ENCODE measurements around the gene TOLLIP. TPM values are rescaled to one million over a fixed set of nuclear protein-coding genes. Genes with fewer than 3 reads are reported as not detected.

The TOLLIP gene
- total and polyA plus RNA-seq, 2 of the 4 experiments (the other 2 are of a cell fraction): 19.7 to 42.9 TPM

- H3K4me1 ChIP-seq (ENCODE audit: control insufficient read depth, insufficient read depth, low read length): no peaks in the 10 kb centered on the region
- POLR2A ChIA-PET (ENCODE audit: unreplicated experiment): no interaction called here
- H3K9me1 ChIP-seq (ENCODE audit: insufficient read depth, low read length): no peaks in the 10 kb centered on the region
- H3K18ac ChIP-seq (ENCODE audit: low read depth, low read length): no peak overlapping the region
- ATAC-seq (ENCODE audit: low read depth): no peak
- no peaks in the 10 kb centered on the region for H3K79me1 ChIP-seq (ENCODE audit: low read depth in 1 of 2, low read length in 2 of 2)
- no peak overlapping the region for H3K4me3 ChIP-seq (ENCODE audit: insufficient read depth, low read depth, low read length)
- no peak overlapping the region for H2BK15ac ChIP-seq (ENCODE audit: low read depth, low read length)
- no peak overlapping the region for H4K5ac ChIP-seq (ENCODE audit: low read depth, low read length)
- no peak overlapping the region for H3K14ac ChIP-seq (replicated peaks; ENCODE audit: low read depth, low read length)
- no peak overlapping the region for H2BK20ac ChIP-seq (ENCODE audit: low read depth, low read length)
- no peak overlapping the region for H2BK120ac ChIP-seq (ENCODE audit: low read depth, low read length)
- no peak for DNase-seq
- in situ Hi-C loops (cut with MboI; ENCODE audit: low sequenced_read_pairs): no loop called here
- no peak overlapping the region; the same call in 1 of the 2 replicates for H3K23ac ChIP-seq (ENCODE audit: low read depth, low read length)
- no peak overlapping the region for H3K56ac ChIP-seq (ENCODE audit: extremely low read depth, insufficient read depth, low read length)
- no peaks in the 10 kb centered on the region for H3K36me3 ChIP-seq (ENCODE audit: control insufficient read depth, insufficient read depth, low read length)
- no peak overlapping the region for H4K91ac ChIP-seq (ENCODE audit: insufficient read depth, low read depth, low read length)
- CTCF ChIA-PET: no interaction called here
- H3K9me3 ChIP-seq (ENCODE audit: control insufficient read depth, insufficient read depth, low read length): peaks cover 3% of the 10 kb centered on the region; the same call in 1 of the 2 replicates
- no peak overlapping the region for H2BK5ac ChIP-seq (ENCODE audit: low read depth, low read length, poor library complexity, severe bottlenecking)
- no peak for TF ChIP-seq NFE2L2 (IDR thresholded peaks at IDR 0.05; ENCODE audit: low read depth, low read length)
- TF ChIP-seq MAFK (IDR thresholded peaks at IDR 0.05; ENCODE audit: low read depth, low read length): no peak
- TF ChIP-seq RFX5 (IDR thresholded peaks at IDR 0.05; ENCODE audit: low read depth, low read length): no peak
- no peak for TF ChIP-seq MAZ (IDR thresholded peaks at IDR 0.05; ENCODE audit: borderline replicate concordance, low read depth, low read length)
- no peak for TF ChIP-seq RAD21 (IDR thresholded peaks at IDR 0.05; ENCODE audit: low read length)
- TF ChIP-seq RCOR1 (IDR thresholded peaks at IDR 0.05; ENCODE audit: insufficient replicate concordance, low read length): no peak
- TF ChIP-seq ELK1 (IDR thresholded peaks at IDR 0.05; ENCODE audit: borderline replicate concordance, low read depth, low read length): no peak
- TF ChIP-seq CEBPB (IDR thresholded peaks at IDR 0.05; ENCODE audit: low read depth, low read length): no peak
- no peak for TF ChIP-seq CTCF (conservative IDR thresholded peaks at IDR 0.05; ENCODE audit: low read depth, low read length)
- no peak for TF ChIP-seq USF2 (IDR thresholded peaks at IDR 0.05; ENCODE audit: low read depth, low read length)
- no peak for TF ChIP-seq SMC3 (IDR thresholded peaks at IDR 0.05; ENCODE audit: low read depth, low read length)
- TF ChIP-seq FOS (IDR thresholded peaks at IDR 0.05; ENCODE audit: low read depth, low read length): no peak
- no peak for TF ChIP-seq MXI1 (IDR thresholded peaks at IDR 0.05; ENCODE audit: borderline replicate concordance, low read depth, low read length)
- no peak for TF ChIP-seq BHLHE40 (IDR thresholded peaks at IDR 0.05; ENCODE audit: low read depth, low read length)
- no peak for TF ChIP-seq CHD1 (IDR thresholded peaks at IDR 0.05; ENCODE audit: low read depth, low read length)
- no peak for TF ChIP-seq POLR2A (IDR thresholded peaks at IDR 0.05; ENCODE audit: low read depth, low read length)
- no peak overlapping the region for H3K4me2 ChIP-seq (ENCODE audit: low read depth, low read length)
- no peak overlapping the region for H3K9ac ChIP-seq (ENCODE audit: low read depth, low read length)
- 40% methylated on average over 1 of the region's 8 CpGs; no CpG with 5 or more reads in 1 of the 2 experiments for WGBS, 2 experiments (ENCODE audit: extremely low coverage in 2 of 2, insufficient read length in 1 of 2)
- no TSS peak for BruUV-seq (replicated peaks)
- H4K20me1 ChIP-seq (ENCODE audit: insufficient read depth, low read length): no peaks in the 10 kb centered on the region
- intact Hi-C loops (cut with micrococcal nuclease): no loop called here
- peaks cover 9% of the 10 kb centered on the region for H3K27me3 ChIP-seq (ENCODE audit: control insufficient read depth, insufficient read depth, low read length)
- H4K8ac ChIP-seq (ENCODE audit: low read depth in 2 of 2, low read length in 2 of 2): no peak overlapping the region
- no peak overlapping the region for H2AFZ ChIP-seq (replicated peaks; ENCODE audit: low read length, poor library complexity)
- no peak overlapping the region for H3K4ac ChIP-seq (ENCODE audit: low read depth, low read length)
- no peak overlapping the region for H3K27ac ChIP-seq (ENCODE audit: insufficient read depth, low read length)
- H2AK9ac ChIP-seq (replicated peaks; ENCODE audit: low read depth, low read length, poor library complexity): no peak overlapping the region
- H2AK5ac ChIP-seq (ENCODE audit: low read depth, low read length): no peak overlapping the region
- dilution Hi-C loops (cut with HindIII; ENCODE audit: low sequenced_read_pairs, unreplicated experiment): no loop called here
Measured at GRCh38 chr11:1317993-1318392, 8.6 kb upstream of the TOLLIP start.

Data from IMR-90 (cell line).